Measurements from ENCODE around the gene SLA2. TPM values are rescaled to one million over a fixed set of nuclear protein-coding genes. Genes with fewer than 3 reads are reported as not detected.

SLA2 gene
- total RNA-seq, 1 donor from 2014 or later: 0.77 TPM

- H3K36me3 Mint-ChIP-seq (ENCODE audit: insufficient read depth): peaks cover 25% of the 10 kb centered on the region
- H3K27me3 Mint-ChIP-seq: no peaks in the 10 kb centered on the region
- no peak for TF ChIP-seq CTCF (IDR thresholded peaks at IDR 0.05; ENCODE audit: unreplicated experiment)
- H3K9me3 Mint-ChIP-seq (ENCODE audit: low read depth): no peaks in the 10 kb centered on the region
- H3K4me3 Mint-ChIP-seq (ENCODE audit: low read depth): no peak overlapping the region
- no peak overlapping the region for H3K27ac Mint-ChIP-seq
- DNase-seq (ENCODE audit: low spot score, unreplicated experiment): no peak
- H3K4me1 Mint-ChIP-seq (ENCODE audit: low read depth): no peaks in the 10 kb centered on the region
Observed at GRCh38 chr20:36587388-36588070, 58.5 kb downstream of the SLA2 start.

- TF ChIP-seq CTCF (IDR thresholded peaks at IDR 0.05; ENCODE audit: unreplicated experiment): no peak
- peak overlapping the region; percentile 49 for H3K27ac Mint-ChIP-seq
- peaks cover 16% of the 10 kb centered on the region for H3K36me3 Mint-ChIP-seq (ENCODE audit: insufficient read depth)
- no peaks in the 10 kb centered on the region for H3K9me3 Mint-ChIP-seq (ENCODE audit: low read depth)
- H3K4me3 Mint-ChIP-seq (ENCODE audit: low read depth): no peak overlapping the region
- H3K27me3 Mint-ChIP-seq: no peaks in the 10 kb centered on the region
- H3K4me1 Mint-ChIP-seq (ENCODE audit: low read depth): no peaks in the 10 kb centered on the region
- no peak for DNase-seq (ENCODE audit: low spot score, unreplicated experiment)
Observed at GRCh38 chr20:36585410-36586125, 60.4 kb downstream of the SLA2 start.

GRCh38 chr20:36584018-36584481 lies 61.9 kb downstream of the SLA2 start:
- Mint-ChIP-seq H3K36me3 (ENCODE audit: insufficient read depth) (peaks cover 24% of the 10 kb centered on the region), H3K9me3 (ENCODE audit: low read depth) (no peaks in the 10 kb centered on the region), H3K4me1 (ENCODE audit: low read depth) (no peaks in the 10 kb centered on the region), H3K4me3 (ENCODE audit: low read depth) (no peak overlapping the region), H3K27ac (no peak overlapping the region), H3K27me3 (no peaks in the 10 kb centered on the region)
- TF ChIP-seq CTCF (IDR thresholded peaks at IDR 0.05; ENCODE audit: unreplicated experiment): no peak
- DNase-seq (ENCODE audit: low spot score, unreplicated experiment): no peak

- Mint-ChIP-seq H3K36me3 (ENCODE audit: insufficient read depth) (peaks cover 26% of the 10 kb centered on the region), H3K4me1 (ENCODE audit: low read depth) (no peaks in the 10 kb centered on the region), H3K27me3 (no peaks in the 10 kb centered on the region), H3K4me3 (ENCODE audit: low read depth) (no peak overlapping the region), H3K9me3 (ENCODE audit: low read depth) (no peaks in the 10 kb centered on the region), H3K27ac (no peak overlapping the region)
- no peak for DNase-seq (ENCODE audit: low spot score, unreplicated experiment)
- no peak for TF ChIP-seq CTCF (IDR thresholded peaks at IDR 0.05; ENCODE audit: unreplicated experiment)
Observed at GRCh38 chr20:36582821-36583220, 63.2 kb downstream of the SLA2 start.

- no peak for TF ChIP-seq CTCF (IDR thresholded peaks at IDR 0.05; ENCODE audit: unreplicated experiment)
- no peaks in the 10 kb centered on the region for H3K27me3 Mint-ChIP-seq
- no peaks in the 10 kb centered on the region for H3K9me3 Mint-ChIP-seq (ENCODE audit: low read depth)
- H3K4me3 Mint-ChIP-seq (ENCODE audit: low read depth): no peak overlapping the region
- H3K4me1 Mint-ChIP-seq (ENCODE audit: low read depth): no peaks in the 10 kb centered on the region
- H3K36me3 Mint-ChIP-seq (ENCODE audit: insufficient read depth): peaks cover 24% of the 10 kb centered on the region
- no peak for DNase-seq (ENCODE audit: low spot score, unreplicated experiment)
- no peak overlapping the region for H3K27ac Mint-ChIP-seq
Observed at GRCh38 chr20:36582322-36582721, 63.7 kb downstream of the SLA2 start.
